ENCODE results near the gene MARVELD3. TPM values are rescaled to one million over a fixed set of nuclear protein-coding genes. Genes with fewer than 3 reads are reported as not detected.
"Not testable (repeated sequence)": the region's sequence is repeated elsewhere in the genome, so short reads cannot be mapped to it uniquely, and the experiment has no call there.

Gene MARVELD3
- total and polyA plus RNA-seq, 2 experiments from 2014 or later, result 0.20 TPM; not detected in 1

DNA sequence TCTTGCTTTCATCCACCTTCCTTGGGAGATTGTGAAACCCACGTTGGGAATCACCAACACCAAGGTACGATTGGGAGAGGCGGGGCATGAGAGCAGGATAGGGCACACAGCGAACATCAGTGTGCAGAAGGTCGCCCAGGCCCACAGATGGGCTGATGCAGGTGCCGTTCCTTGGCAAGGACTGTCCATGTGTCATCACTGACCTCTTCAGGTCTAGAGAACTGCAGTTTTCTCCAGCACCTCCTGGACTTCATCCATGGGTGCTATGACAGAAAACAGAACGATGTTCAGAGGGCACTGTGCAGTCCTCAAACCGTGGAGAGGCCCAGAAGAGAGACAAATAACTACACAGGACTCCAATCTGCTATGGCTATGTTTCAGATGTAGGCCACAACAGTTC, 25.2 kb upstream of the MARVELD3 start:
- Histone ChIP-seq H3K4me1 (ENCODE audit: insufficient read depth) (no peaks in the 10 kb centered on the region), H3K36me3 (ENCODE audit: low read depth) (no peaks in the 10 kb centered on the region), H3K9ac (no peak overlapping the region), H3F3A (ENCODE audit: insufficient read depth) (no peaks in the 10 kb centered on the region), H3K27ac (no peak overlapping the region), H3K4me2 (ENCODE audit: unreplicated experiment) (no peak overlapping the region), H3K9me3 (ENCODE audit: low read depth) (no peaks in the 10 kb centered on the region), H2AFZ (no peak overlapping the region), H3K4me3 (no peak overlapping the region), H3K9me2 (ENCODE audit: insufficient read depth) (no peaks in the 10 kb centered on the region), H4K20me1 (ENCODE audit: insufficient read depth) (no peaks in the 10 kb centered on the region), H3K27me3 (replicated peaks; ENCODE audit: insufficient read depth) (peaks cover 7% of the 10 kb centered on the region; the same call in 1 of the 2 replicates), H3K79me2 (ENCODE audit: insufficient read depth) (no peaks in the 10 kb centered on the region)
- WGBS, 2 experiments (ENCODE audit: low coverage in 1 of 2, low lambda C conversion rate in 2 of 2, missing lambda C conversion rate in 2 of 2), result 49 to 52% methylated on average over 8 of the region's 8 CpGs
- DNase-seq, result no peak
- in situ Hi-C loops (cut with MboI), result no loop called here
- TF ChIP-seq EZH2phosphoT487 (IDR thresholded peaks at IDR 0.05; ENCODE audit: insufficient read depth, low read depth), result no peak
- no peak for TF ChIP-seq EZH2 (IDR thresholded peaks at IDR 0.05; ENCODE audit: insufficient read depth, poor library complexity, severe bottlenecking)

DNA sequence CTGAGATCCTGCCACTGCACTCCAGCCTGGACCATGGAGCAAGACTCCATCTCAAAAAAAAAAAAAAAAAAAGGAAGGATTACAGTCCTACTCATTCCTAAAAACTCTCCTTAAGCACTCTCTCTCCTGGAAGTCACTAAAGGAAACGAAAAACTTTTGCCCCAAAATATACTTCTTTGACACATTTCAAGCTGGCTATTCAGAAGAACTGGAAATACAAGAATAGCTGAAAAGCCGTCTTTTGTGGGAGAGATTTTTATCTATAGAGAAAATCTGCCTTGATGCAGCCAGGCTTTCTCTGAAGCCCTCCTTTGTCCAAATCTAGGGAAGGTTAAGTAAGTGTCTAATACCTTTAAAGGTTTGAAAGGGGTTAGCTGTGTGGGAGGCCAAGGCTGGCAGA, 16.9 kb upstream of the MARVELD3 start:
- Histone ChIP-seq H3K4me1 (ENCODE audit: insufficient read depth) (no peaks in the 10 kb centered on the region), H3K27me3 (replicated peaks; ENCODE audit: insufficient read depth) (0 out of 2 replicates have a peak, but pooled peaks cover 12% of the 10 kb centered on the region), H3K79me2 (ENCODE audit: insufficient read depth) (no peaks in the 10 kb centered on the region), H3K9ac (no peak overlapping the region), H3F3A (ENCODE audit: insufficient read depth) (no peaks in the 10 kb centered on the region), H3K9me2 (ENCODE audit: insufficient read depth) (no peaks in the 10 kb centered on the region), H4K20me1 (ENCODE audit: insufficient read depth) (no peaks in the 10 kb centered on the region), H3K27ac (no peak overlapping the region), H3K4me2 (ENCODE audit: unreplicated experiment) (no peak overlapping the region), H2AFZ (no peak overlapping the region), H3K4me3 (no peak overlapping the region), H3K36me3 (ENCODE audit: low read depth) (no peaks in the 10 kb centered on the region), H3K9me3 (ENCODE audit: low read depth) (no peaks in the 10 kb centered on the region)
- in situ Hi-C loops (cut with MboI), result no loop called here
- WGBS, 2 experiments (ENCODE audit: low coverage in 1 of 2, low lambda C conversion rate in 2 of 2, missing lambda C conversion rate in 2 of 2), result 51 to 65% methylated on average over 2 of the region's 2 CpGs
- TF ChIP-seq EZH2 (IDR thresholded peaks at IDR 0.05; ENCODE audit: insufficient read depth, poor library complexity, severe bottlenecking) (no peak), EZH2phosphoT487 (IDR thresholded peaks at IDR 0.05; ENCODE audit: insufficient read depth, low read depth) (no peak)
- DNase-seq, result no peak

DNA sequence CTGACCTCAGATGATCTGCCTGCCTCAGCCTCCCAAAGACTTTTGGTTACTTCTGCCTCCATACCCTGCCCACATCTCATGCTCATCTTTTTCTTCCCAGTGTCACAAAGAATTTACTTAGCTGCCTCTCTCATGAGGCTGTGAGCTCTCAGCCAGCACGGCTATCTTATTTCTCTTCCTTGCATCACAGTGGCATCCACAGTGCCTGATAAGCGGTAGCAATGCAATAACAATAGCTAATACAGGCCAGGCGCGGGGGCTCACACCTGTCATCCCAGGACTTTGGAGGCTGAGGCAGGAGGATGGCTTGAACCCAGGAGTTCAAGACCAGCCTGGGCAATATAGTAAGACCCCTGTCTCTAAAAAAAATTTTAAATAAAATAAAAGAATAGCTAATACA, 15.5 kb upstream of the MARVELD3 start:
- Histone ChIP-seq H3K4me1 (ENCODE audit: insufficient read depth) (no peaks in the 10 kb centered on the region), H3K79me2 (ENCODE audit: insufficient read depth) (no peaks in the 10 kb centered on the region), H3K36me3 (ENCODE audit: low read depth) (no peaks in the 10 kb centered on the region), H3K9me3 (ENCODE audit: low read depth) (no peaks in the 10 kb centered on the region), H3F3A (ENCODE audit: insufficient read depth) (no peaks in the 10 kb centered on the region), H2AFZ (no peak overlapping the region), H4K20me1 (ENCODE audit: insufficient read depth) (no peaks in the 10 kb centered on the region), H3K4me3 (no peak overlapping the region), H3K27me3 (replicated peaks; ENCODE audit: insufficient read depth) (0 out of 2 replicates have a peak, but pooled peaks cover 12% of the 10 kb centered on the region), H3K9ac (no peak overlapping the region), H3K9me2 (ENCODE audit: insufficient read depth) (no peaks in the 10 kb centered on the region), H3K27ac (no peak overlapping the region), H3K4me2 (ENCODE audit: unreplicated experiment) (no peak overlapping the region)
- no peak for DNase-seq
- WGBS, 2 experiments (ENCODE audit: low coverage in 1 of 2, low lambda C conversion rate in 2 of 2, missing lambda C conversion rate in 2 of 2), result 52 to 57% methylated on average over 4 of the region's 4 CpGs
- TF ChIP-seq EZH2 (IDR thresholded peaks at IDR 0.05; ENCODE audit: insufficient read depth, poor library complexity, severe bottlenecking) (no peak), EZH2phosphoT487 (IDR thresholded peaks at IDR 0.05; ENCODE audit: insufficient read depth, low read depth) (no peak)
- in situ Hi-C loops (cut with MboI), result no loop called here

DNA sequence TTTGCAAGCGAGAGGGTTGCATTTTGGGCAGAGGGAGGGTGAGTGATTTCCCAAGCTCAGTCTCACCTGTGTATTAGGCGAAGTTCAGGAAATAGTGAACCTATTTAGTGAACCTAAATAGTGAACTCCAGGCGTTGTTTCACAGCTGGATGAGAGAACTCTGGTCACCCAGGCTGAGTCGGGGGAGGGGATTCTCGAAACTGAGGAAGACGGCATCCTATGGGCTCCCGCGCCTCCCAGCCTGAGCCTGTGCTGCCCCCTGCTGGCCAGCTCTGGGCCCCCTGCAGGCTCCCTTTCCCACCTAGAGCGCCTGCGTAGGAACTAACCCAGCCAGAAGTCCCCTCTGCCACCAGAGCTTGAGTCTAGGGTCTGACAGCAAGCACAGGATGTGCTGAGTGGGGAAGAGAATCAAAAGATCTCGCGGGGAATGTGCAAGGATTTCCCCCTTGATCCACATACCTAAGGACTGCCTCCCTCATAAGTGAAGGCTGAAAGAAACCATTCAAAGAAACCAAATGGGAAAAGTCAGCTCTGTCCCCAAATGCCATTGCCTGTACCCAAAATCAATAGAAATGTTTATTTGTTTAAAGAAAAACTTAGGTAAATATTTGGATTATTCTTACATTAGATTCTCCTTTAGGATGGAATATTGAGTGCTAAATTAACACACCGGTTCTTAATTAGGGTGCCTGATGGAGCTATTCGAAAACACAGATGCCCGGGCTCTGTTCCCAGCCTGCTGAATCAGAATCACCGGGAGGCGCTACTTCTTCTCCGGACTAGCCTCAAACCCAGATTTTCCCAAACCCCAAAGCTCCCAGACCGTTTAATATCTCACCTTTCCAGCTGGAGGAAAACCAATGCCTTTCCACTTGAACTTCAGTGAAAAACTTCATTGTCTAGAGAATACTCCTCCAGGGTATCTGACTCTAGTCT, 14.8 kb upstream of the MARVELD3 start:
- no peak for TF ChIP-seq EZH2 (IDR thresholded peaks at IDR 0.05; ENCODE audit: insufficient read depth, poor library complexity, severe bottlenecking)
- TF ChIP-seq EZH2phosphoT487 (IDR thresholded peaks at IDR 0.05; ENCODE audit: insufficient read depth, low read depth), result no peak
- Histone ChIP-seq H3K27me3 (replicated peaks; ENCODE audit: insufficient read depth) (0 out of 2 replicates have a peak, but pooled peaks cover 12% of the 10 kb centered on the region), H4K20me1 (ENCODE audit: insufficient read depth) (no peaks in the 10 kb centered on the region), H3K4me1 (ENCODE audit: insufficient read depth) (no peaks in the 10 kb centered on the region), H3F3A (ENCODE audit: insufficient read depth) (no peaks in the 10 kb centered on the region), H2AFZ (peak overlapping the region; percentile 31; the same call in 1 of the 2 replicates), H3K4me2 (ENCODE audit: unreplicated experiment) (peak overlapping the region; percentile 28), H3K9me3 (ENCODE audit: low read depth) (no peaks in the 10 kb centered on the region), H3K9me2 (ENCODE audit: insufficient read depth) (no peaks in the 10 kb centered on the region), H3K4me3 (0 out of 2 replicates have a peak overlapping the region, but pooled peaks have one; percentile 23), H3K9ac (no peak overlapping the region), H3K36me3 (ENCODE audit: low read depth) (no peaks in the 10 kb centered on the region), H3K27ac (no peak overlapping the region), H3K79me2 (ENCODE audit: insufficient read depth) (no peaks in the 10 kb centered on the region)
- in situ Hi-C loops (cut with MboI), result no loop called here
- peak; percentile 63 for DNase-seq
- 8 to 9% methylated on average over 17 to 19 of the region's 19 CpGs for WGBS, 2 experiments (ENCODE audit: low coverage in 1 of 2, low lambda C conversion rate in 2 of 2, missing lambda C conversion rate in 2 of 2)

DNA sequence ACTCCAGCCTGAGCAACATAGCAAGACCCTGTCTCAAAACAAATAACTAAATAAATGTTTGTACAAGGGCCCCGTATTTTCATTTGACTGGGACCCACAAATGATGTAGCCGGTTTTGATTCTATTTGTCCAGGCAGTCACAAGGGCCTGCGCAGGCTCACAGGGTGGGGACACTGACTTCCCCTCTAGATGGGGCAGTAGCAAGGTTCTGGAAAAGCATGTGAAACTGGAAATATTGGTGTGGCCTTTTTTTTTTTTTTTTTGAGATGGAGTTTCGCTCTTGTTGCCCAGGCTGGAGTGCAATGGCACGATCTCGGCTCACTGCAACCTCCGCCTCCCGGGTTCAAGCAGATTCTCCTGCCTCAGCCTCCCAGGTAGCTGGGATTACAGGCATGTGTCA, 11.0 kb upstream of the MARVELD3 start:
- H3K4me3 ChIP-seq; H3K36me3 ChIP-seq (ENCODE audit: low read depth); DNase-seq; H3K4me2 ChIP-seq (ENCODE audit: unreplicated experiment); in situ Hi-C loops (cut with MboI); H3K9ac ChIP-seq; H3F3A ChIP-seq (ENCODE audit: insufficient read depth); H2AFZ ChIP-seq; H3K9me2 ChIP-seq (ENCODE audit: insufficient read depth); H3K9me3 ChIP-seq (ENCODE audit: low read depth); H4K20me1 ChIP-seq (ENCODE audit: insufficient read depth); H3K4me1 ChIP-seq (ENCODE audit: insufficient read depth); H3K27ac ChIP-seq; H3K79me2 ChIP-seq (ENCODE audit: insufficient read depth): not testable (repeated sequence)
- WGBS, 2 experiments (ENCODE audit: low coverage in 1 of 2, low lambda C conversion rate in 2 of 2, missing lambda C conversion rate in 2 of 2), result 78% methylated on average over 6 to 8 of the region's 8 CpGs
- 0 out of 2 replicates have a peak, but pooled peaks cover 12% of the 10 kb centered on the region for H3K27me3 ChIP-seq (replicated peaks; ENCODE audit: insufficient read depth)
